Measurements from ENCODE around the gene NNMT.
A peak's percentile ranks its signal among the peaks of the same experiment; 100 is the strongest.

Gene NNMT

GRCh38 chr11:114281388-114281956 is 14.7 kb upstream of the NNMT start:
- H3K36me3 ChIP-seq (ENCODE audit: control insufficient read depth, insufficient read depth, low read length), result no peaks in the 10 kb centered on the region
- no peaks in the 10 kb centered on the region for H3K27me3 ChIP-seq (ENCODE audit: control insufficient read depth, insufficient read depth, low read length)
- no peak overlapping the region for H2AFZ ChIP-seq
- H3K27ac ChIP-seq, result no peak overlapping the region
- H3K79me2 ChIP-seq, result no peaks in the 10 kb centered on the region
- no peaks in the 10 kb centered on the region for H3K9me3 ChIP-seq (ENCODE audit: control insufficient read depth, low read length)
- no peak overlapping the region for H3K9ac ChIP-seq
- no peak for TF ChIP-seq CTCF (IDR thresholded peaks at IDR 0.05)
- H3K4me1 ChIP-seq, result no peaks in the 10 kb centered on the region
- no peak overlapping the region for H3K4me3 ChIP-seq (ENCODE audit: low read depth, low read length)
- H3K4me2 ChIP-seq (ENCODE audit: low read length), result no peak overlapping the region

DNA sequence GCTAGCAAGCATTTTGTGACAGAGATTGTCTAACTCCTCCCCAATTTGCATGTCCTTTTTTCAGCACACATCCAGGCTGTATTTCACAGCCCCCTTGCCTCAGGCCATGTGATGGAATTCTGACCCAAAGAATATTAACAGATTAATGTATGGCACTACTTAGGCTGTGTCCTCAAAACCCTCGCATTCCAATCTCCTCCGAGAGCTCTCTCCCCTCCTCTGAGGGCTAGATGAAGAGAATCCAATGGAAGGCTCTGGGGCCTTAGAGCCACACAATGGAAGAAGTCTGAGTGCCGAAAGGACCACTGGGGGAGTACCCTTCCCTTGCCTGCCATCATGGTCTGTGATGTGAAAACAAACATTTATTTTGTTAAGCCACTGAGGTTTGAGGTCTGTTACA is 13.7 kb upstream of the NNMT start:
- H3K27ac ChIP-seq, result no peak overlapping the region
- TF ChIP-seq CTCF (IDR thresholded peaks at IDR 0.05), result no peak
- no peaks in the 10 kb centered on the region for H3K79me2 ChIP-seq
- no peak overlapping the region for H2AFZ ChIP-seq
- H3K36me3 ChIP-seq (ENCODE audit: control insufficient read depth, insufficient read depth, low read length), result no peaks in the 10 kb centered on the region
- H3K9ac ChIP-seq, result no peak overlapping the region
- no peaks in the 10 kb centered on the region for H3K9me3 ChIP-seq (ENCODE audit: control insufficient read depth, low read length)
- no peaks in the 10 kb centered on the region for H3K27me3 ChIP-seq (ENCODE audit: control insufficient read depth, insufficient read depth, low read length)
- H3K4me3 ChIP-seq (ENCODE audit: low read depth, low read length), result no peak overlapping the region
- no peak overlapping the region for H3K4me2 ChIP-seq (ENCODE audit: low read length)
- H3K4me1 ChIP-seq, result no peaks in the 10 kb centered on the region

- no peak overlapping the region for H3K27ac ChIP-seq
- no peaks in the 10 kb centered on the region for H3K79me2 ChIP-seq
- H3K27me3 ChIP-seq (ENCODE audit: control insufficient read depth, insufficient read depth, low read length), result no peaks in the 10 kb centered on the region
- TF ChIP-seq CTCF (IDR thresholded peaks at IDR 0.05), result no peak
- H3K4me3 ChIP-seq (ENCODE audit: low read depth, low read length), result no peak overlapping the region
- H2AFZ ChIP-seq, result no peak overlapping the region
- H3K9me3 ChIP-seq (ENCODE audit: control insufficient read depth, low read length), result no peaks in the 10 kb centered on the region
- no peaks in the 10 kb centered on the region for H3K36me3 ChIP-seq (ENCODE audit: control insufficient read depth, insufficient read depth, low read length)
- no peaks in the 10 kb centered on the region for H3K4me1 ChIP-seq
- no peak overlapping the region for H3K4me2 ChIP-seq (ENCODE audit: low read length)
- no peak overlapping the region for H3K9ac ChIP-seq
Measured at GRCh38 chr11:114283422-114283821, 12.8 kb upstream of the NNMT start.

- no peak overlapping the region for H2AFZ ChIP-seq
- no peak overlapping the region for H3K4me3 ChIP-seq (ENCODE audit: low read depth, low read length)
- peak overlapping the region; percentile 15 for H3K27ac ChIP-seq
- no peaks in the 10 kb centered on the region for H3K4me1 ChIP-seq
- TF ChIP-seq CTCF (IDR thresholded peaks at IDR 0.05), result no peak
- H3K4me2 ChIP-seq (ENCODE audit: low read length), result no peak overlapping the region
- H3K9ac ChIP-seq, result no peak overlapping the region
- no peaks in the 10 kb centered on the region for H3K9me3 ChIP-seq (ENCODE audit: control insufficient read depth, low read length)
- no peaks in the 10 kb centered on the region for H3K27me3 ChIP-seq (ENCODE audit: control insufficient read depth, insufficient read depth, low read length)
- H3K36me3 ChIP-seq (ENCODE audit: control insufficient read depth, insufficient read depth, low read length), result no peaks in the 10 kb centered on the region
- H3K79me2 ChIP-seq, result no peaks in the 10 kb centered on the region
Measured at GRCh38 chr11:114284021-114284420, 12.2 kb upstream of the NNMT start.

GRCh38 chr11:114284914-114285313 is 11.3 kb upstream of the NNMT start:
- Histone ChIP-seq H3K9me3 (ENCODE audit: control insufficient read depth, low read length) (no peaks in the 10 kb centered on the region), H3K36me3 (ENCODE audit: control insufficient read depth, insufficient read depth, low read length) (no peaks in the 10 kb centered on the region), H3K79me2 (no peaks in the 10 kb centered on the region), H3K4me2 (ENCODE audit: low read length) (no peak overlapping the region), H2AFZ (no peak overlapping the region), H3K4me1 (no peaks in the 10 kb centered on the region), H3K27ac (no peak overlapping the region), H3K4me3 (ENCODE audit: low read depth, low read length) (no peak overlapping the region), H3K27me3 (ENCODE audit: control insufficient read depth, insufficient read depth, low read length) (no peaks in the 10 kb centered on the region), H3K9ac (no peak overlapping the region)
- TF ChIP-seq CTCF (IDR thresholded peaks at IDR 0.05), result no peak
